BE2C (cell line): ENCODE measurements around the gene NINL.

Source experiments
- DNase-seq: peaks from one replicate; pipeline ENCODE4 v3.0.0-alpha.2; 2020
- H3K27me3 ChIP-seq: fragments of 250-450 bp; sonication (Bioruptor Pico); 2 replicates; pipeline ENCODE4 v1.5.1; 2020; ENCODE audit warnings: mild to moderate bottlenecking
- H3K36me3 ChIP-seq: fragments of 250-450 bp; sonication (Bioruptor Pico); 2 replicates; pipeline ENCODE4 v1.5.1; 2020; ENCODE audit warnings: mild to moderate bottlenecking
- H3K4me1 ChIP-seq: fragments of 250-450 bp; sonication (Bioruptor Pico); 2 replicates; pipeline ENCODE4 v1.5.1; 2020
- H3K4me3 ChIP-seq: 2 replicates; pipeline ENCODE4 v1.5.1; 2011; ENCODE audit warnings: low read depth, low read length
- H3K9me3 ChIP-seq: fragments of 250-450 bp; sonication (Bioruptor Pico); 2 replicates; pipeline ENCODE4 v1.5.1; 2020
- CTCF ChIP-seq: IDR thresholded peaks from 2 replicates; pipeline ENCODE4 v1.5.1; 2012; ENCODE audit warnings: mild to moderate bottlenecking, low read depth, low read length

The NINL gene

GRCh38 chr20:25538838-25539665 lies 46.3 kb downstream of the NINL start:
- TF ChIP-seq CTCF: no peak
- H3K4me1 ChIP-seq: no peaks in the 10 kb centered on the region
- no peak for DNase-seq

GRCh38 chr20:25537890-25538289 lies 47.4 kb downstream of the NINL start:
- H3K4me3 ChIP-seq: no peak overlapping the region
- H3K27me3 ChIP-seq: no peaks in the 10 kb centered on the region
- no peaks in the 10 kb centered on the region for H3K9me3 ChIP-seq
- DNase-seq: no peak
- H3K4me1 ChIP-seq: no peaks in the 10 kb centered on the region
- TF ChIP-seq CTCF: no peak
- H3K36me3 ChIP-seq: no peaks in the 10 kb centered on the region

More at GRCh38 chr20:25538838-25539665, 46.3 kb downstream of the NINL start:
- Histone ChIP-seq H3K27me3 (no peaks in the 10 kb centered on the region), H3K36me3 (no peaks in the 10 kb centered on the region), H3K4me3 (no peak overlapping the region), H3K9me3 (no peaks in the 10 kb centered on the region)

- no peak for DNase-seq
- H3K36me3 ChIP-seq: no peaks in the 10 kb centered on the region
- H3K27me3 ChIP-seq: no peaks in the 10 kb centered on the region
- 0 out of 2 replicates have a peak, but pooled peaks cover 3% of the 10 kb centered on the region for H3K4me1 ChIP-seq
- no peaks in the 10 kb centered on the region for H3K9me3 ChIP-seq
- H3K4me3 ChIP-seq: no peak overlapping the region
- TF ChIP-seq CTCF: no peak
Observed at GRCh38 chr20:25535762-25536161, 49.6 kb downstream of the NINL start.

- TF ChIP-seq CTCF: no peak
- Histone ChIP-seq H3K9me3 (no peaks in the 10 kb centered on the region), H3K4me1 (0 out of 2 replicates have a peak, but pooled peaks cover 3% of the 10 kb centered on the region), H3K36me3 (no peaks in the 10 kb centered on the region), H3K27me3 (no peaks in the 10 kb centered on the region), H3K4me3 (no peak overlapping the region)
- no peak for DNase-seq
Observed at GRCh38 chr20:25534845-25535244, 50.5 kb downstream of the NINL start.

GRCh38 chr20:25533920-25534700 lies 51.2 kb downstream of the NINL start:
- Histone ChIP-seq H3K4me1 (0 out of 2 replicates have a peak, but pooled peaks cover 3% of the 10 kb centered on the region), H3K9me3 (no peaks in the 10 kb centered on the region), H3K4me3 (no peak overlapping the region), H3K36me3 (no peaks in the 10 kb centered on the region), H3K27me3 (no peaks in the 10 kb centered on the region)
- no peak for DNase-seq
- TF ChIP-seq CTCF: no peak
